ENCODE results near the gene GRIK4. TPM values are rescaled to one million over a fixed set of nuclear protein-coding genes. Genes with fewer than 3 reads are reported as not detected.
"Not testable (repeated sequence)": the region's sequence is repeated elsewhere in the genome, so short reads cannot be mapped to it uniquely, and the experiment has no call there.

The GRIK4 gene
- polyA plus RNA-seq, 4 donors, result 0.97 to 1.5 (median 1.4) TPM

DNA sequence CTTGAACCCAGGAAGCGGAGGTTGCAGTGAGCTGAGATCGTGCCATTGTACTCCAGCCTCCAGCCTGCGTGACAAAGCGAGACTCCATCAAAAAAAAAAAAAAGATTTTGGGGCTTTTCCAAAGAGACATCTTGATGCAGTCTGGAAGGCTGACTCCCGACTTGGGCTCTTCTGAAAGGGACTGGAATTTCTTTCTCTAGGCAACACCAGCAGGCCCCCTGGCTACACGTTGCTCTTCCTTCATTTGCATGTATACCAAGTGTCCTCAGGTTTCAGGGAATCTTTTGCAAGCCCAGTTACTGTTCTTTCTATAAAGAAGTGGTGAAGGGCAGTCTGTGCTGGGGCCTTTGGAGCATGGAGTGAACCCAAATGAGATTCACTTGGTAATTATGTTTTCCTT is 211.0 kb downstream of the GRIK4 start:
- DNase-seq (ENCODE audit: low read depth in 4 of 4, low spot score in 2 of 4), result no peak

GRCh38 chr11:120723751-120724150 is 212.2 kb downstream of the GRIK4 start:
- DNase-seq (ENCODE audit: low read depth in 4 of 4, low spot score in 2 of 4), result no peak

DNA sequence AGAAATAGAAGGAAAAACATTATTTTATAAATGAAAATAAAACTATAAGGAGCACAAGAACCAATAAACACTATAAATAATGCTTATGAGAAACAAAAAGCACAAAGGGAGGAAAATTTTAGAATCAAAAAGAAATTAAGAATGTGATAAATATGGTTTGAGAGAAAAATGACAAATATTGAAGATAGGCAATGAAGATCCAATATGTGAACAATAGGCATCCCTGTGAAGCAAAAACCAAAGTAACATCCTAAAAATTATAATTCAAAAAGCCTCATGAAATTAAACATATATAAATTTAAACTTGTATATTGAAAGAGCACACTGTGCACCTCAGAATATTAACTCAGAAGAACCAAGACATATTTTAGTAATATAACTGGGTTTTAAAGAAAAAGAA is 216.2 kb downstream of the GRIK4 start:
- no peak for DNase-seq (ENCODE audit: low read depth in 4 of 4, low spot score in 2 of 4)

GRCh38 chr11:120735035-120735434 is 223.5 kb downstream of the GRIK4 start:
- no peak for DNase-seq (ENCODE audit: low read depth in 4 of 4, low spot score in 2 of 4)

- DNase-seq (ENCODE audit: low read depth in 4 of 4, low spot score in 2 of 4), result no peak
These were observed 227.0 kb downstream of the GRIK4 start for GRCh38 chr11:120738516-120739046.

DNA sequence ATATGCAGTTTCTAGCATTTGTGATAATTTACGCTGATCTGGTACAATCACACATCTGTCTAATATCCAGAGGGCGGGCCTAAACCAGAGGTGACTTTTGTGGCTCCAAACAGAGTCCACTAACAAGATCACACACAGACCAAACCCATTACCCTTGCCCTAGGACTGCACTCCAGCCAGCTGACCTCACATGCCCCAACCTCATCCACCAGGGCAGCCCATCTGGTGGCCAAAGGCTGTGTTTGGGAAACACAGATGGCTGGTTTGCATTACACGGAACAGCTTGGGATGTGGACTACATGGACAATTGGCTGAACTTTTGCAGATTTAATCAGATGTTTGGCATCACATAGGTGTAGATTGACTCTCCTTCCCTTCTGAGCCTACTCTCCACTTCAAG is 228.2 kb downstream of the GRIK4 start:
- no peak for DNase-seq (ENCODE audit: low read depth in 4 of 4, low spot score in 2 of 4)

DNA sequence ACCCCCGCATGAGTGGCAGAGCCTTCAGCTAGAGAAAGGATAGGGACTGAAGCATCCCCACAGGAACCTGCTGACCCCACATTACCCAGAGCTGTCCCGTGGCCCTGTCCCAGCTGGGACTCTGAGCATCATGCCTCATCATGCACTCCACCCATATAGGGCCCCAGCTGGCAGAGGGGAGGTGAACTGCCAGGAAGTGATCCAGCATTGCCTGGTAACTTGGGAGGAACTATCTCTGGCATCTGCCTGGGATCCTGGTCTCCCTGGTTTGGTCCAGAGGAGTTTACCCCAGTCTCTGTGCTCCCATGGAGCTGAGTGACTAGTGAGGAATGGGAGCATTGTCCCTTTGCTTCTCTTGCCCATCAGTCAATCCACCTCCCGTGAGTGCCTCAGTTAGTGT is 228.8 kb downstream of the GRIK4 start:
- DNase-seq (ENCODE audit: low read depth in 4 of 4, low spot score in 2 of 4), result no peak

- DNase-seq (ENCODE audit: low read depth in 4 of 4, low spot score in 2 of 4), result no peak
These were observed 232.8 kb downstream of the GRIK4 start for GRCh38 chr11:120744016-120744994.

DNA sequence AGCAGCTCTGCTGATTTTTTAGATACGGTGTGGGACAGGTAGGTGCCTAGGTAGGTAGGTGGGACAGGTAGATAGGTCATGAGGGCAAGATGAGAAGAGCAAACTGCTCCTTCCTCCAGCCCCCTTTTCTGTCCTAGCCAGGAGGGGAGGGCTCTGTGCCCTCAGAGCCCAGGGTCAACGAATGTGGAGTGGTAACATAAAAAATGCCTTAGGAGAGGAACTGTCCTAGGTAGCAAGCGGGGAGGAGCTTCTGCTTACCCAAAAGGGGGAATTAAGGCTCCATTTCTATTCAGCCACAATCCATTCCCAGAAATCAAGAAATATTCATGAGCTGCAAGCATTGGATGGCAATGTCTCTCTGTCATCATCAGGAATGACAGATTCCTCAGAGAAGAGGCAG is 234.8 kb downstream of the GRIK4 start:
- no peak for DNase-seq (ENCODE audit: low read depth in 4 of 4, low spot score in 2 of 4)

DNA sequence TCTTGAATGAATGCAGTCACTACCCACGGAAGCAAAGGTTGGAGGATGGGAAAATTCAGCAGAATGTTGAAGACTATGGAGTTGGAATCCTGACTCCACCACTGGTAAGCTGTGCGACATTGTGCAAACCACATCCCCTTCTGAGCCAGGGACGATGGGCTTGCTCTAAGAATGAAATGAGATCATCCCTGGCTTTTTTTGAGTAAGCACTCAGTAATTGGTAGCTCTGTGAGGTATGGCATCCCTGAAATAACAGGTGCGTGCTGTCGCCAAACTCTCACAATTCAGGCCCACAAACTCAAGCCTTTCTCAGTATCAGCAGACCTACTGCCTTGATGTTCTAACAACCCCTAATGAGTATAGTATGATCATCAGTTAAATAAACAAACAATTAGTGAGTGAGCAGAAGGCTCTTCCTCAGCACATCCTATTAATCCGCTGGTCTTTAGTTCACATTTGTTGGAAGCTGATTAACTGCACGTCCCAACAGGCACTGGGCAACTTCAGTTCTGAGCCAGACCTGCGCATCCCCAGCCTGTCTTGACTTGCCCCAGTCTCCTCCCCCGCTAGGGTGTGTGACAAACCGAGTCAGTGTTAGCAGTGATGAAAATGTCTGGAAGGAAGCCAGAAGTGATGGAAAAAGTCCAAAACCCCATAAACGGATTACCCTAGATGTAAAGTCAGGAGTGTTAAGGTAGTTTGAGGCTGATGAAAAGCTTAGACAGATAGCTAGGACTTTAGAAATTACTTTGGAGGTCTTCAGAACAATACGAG is 235.5 kb downstream of the GRIK4 start:
- no peak for DNase-seq (ENCODE audit: low read depth in 4 of 4, low spot score in 2 of 4)

GRCh38 chr11:120747850-120748814 is 236.6 kb downstream of the GRIK4 start:
- no peak for DNase-seq (ENCODE audit: low read depth in 4 of 4, low spot score in 2 of 4)

- no peak for DNase-seq (ENCODE audit: low read depth in 4 of 4, low spot score in 2 of 4)
These were observed 237.8 kb downstream of the GRIK4 start for GRCh38 chr11:120749395-120749794.

DNA sequence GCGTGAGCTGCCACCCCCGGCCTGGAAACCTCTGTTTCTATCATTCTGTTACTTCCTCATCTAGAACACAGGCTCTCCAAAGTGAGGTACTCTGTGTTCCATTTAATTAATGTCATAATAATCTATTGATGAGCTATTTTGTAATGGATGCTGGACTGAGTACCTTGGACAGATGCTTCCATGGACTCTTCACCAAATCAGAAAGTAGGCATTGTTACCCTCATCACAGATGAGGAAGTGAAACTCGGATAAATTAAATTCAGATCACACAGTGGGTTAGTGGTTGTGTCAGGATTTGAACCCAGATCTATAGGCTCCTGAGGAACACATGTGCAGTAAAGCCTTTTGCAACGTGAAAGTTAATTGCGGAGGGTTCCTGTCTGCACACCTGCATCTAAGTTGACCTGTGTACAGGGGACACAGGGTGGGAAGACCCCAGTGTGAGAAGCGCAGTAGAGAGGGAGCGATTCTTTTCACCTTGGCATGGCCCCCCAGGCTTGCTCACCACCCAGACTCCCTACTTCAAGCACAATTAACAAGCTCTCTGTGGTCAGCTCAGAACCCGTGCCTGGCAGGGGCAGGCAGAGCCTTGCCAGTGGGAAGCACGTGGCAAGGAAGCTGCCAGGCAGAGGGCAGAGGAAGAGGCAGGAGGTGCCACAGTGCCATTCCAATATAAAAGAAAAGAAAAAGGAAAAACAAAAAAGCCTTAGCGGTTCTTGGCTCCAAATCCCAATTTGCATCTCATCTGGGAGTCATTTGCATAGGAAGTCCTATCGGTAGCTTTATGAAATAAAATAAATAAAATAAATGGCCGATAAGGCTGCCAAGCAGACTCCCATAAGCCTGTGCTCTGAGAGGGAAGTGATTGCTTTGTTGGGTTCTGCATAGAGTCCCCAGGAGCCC is 239.3 kb downstream of the GRIK4 start:
- DNase-seq (ENCODE audit: low read depth in 4 of 4, low spot score in 2 of 4), result no peak

- no peak for DNase-seq (ENCODE audit: low read depth in 4 of 4, low spot score in 2 of 4)
These were observed 240.0 kb downstream of the GRIK4 start for GRCh38 chr11:120751550-120751949.

DNA sequence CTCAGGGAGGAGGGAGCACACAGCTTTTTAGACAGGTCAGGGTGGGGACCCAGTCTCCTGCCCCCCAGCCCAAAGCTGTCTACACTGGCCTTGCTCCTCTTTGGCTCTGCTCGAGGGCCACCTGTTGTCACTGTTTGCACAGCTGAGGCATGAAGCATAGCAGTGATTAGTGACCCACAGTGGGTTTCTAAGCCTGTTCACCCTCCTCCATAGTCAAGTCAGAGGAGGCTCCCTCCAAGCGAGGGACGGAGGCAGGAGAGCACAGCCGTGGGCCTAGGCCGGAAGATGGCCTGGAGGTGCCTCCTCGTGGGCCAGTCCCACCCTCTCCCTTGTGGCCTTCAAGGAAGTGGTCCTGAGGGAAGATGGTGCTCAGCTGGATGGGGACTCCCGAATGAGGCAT is 241.1 kb downstream of the GRIK4 start:
- no peak for DNase-seq (ENCODE audit: low read depth in 4 of 4, low spot score in 2 of 4)

DNA sequence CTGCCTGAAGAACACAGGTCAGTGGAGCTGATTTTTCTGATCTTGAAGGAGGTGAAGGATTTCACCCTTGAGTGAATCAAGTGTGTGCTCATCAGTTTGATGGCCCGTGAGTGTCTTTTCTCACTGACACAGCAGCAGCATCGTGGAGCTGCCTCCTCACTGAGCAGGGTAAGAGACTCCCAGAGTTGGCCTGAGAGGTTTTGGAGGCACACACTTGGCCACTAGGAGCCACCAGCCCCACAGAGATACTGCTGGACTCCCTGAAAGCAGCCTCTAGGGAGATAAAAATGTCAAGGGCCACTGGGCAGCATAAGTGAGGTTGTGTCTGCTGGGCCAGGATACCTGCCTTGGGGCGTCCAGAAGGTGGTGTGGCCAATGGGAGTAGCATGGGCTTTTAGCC is 245.4 kb downstream of the GRIK4 start:
- DNase-seq (ENCODE audit: low read depth in 4 of 4, low spot score in 2 of 4), result no peak

DNA sequence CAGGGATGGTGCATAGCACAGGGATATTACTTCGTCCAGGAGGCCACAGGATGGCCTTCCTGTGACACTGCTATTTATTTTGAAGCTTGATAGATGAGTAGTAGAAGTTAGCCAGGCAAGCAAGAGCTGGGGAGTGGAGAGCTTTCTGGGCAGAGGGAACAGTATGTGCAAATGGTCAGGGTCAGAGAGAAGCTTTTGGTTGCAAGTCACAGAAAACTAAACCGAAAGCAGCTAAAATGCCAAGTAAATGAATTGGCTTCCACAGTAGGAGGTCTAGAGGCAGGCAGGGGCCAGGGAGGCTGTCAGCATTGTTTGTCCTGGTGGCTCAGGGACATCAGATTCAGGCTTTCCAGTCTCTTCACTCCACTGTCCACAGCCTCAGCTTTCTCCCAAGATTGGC is 247.5 kb downstream of the GRIK4 start:
- no peak for DNase-seq (ENCODE audit: low read depth in 4 of 4, low spot score in 2 of 4)

DNA sequence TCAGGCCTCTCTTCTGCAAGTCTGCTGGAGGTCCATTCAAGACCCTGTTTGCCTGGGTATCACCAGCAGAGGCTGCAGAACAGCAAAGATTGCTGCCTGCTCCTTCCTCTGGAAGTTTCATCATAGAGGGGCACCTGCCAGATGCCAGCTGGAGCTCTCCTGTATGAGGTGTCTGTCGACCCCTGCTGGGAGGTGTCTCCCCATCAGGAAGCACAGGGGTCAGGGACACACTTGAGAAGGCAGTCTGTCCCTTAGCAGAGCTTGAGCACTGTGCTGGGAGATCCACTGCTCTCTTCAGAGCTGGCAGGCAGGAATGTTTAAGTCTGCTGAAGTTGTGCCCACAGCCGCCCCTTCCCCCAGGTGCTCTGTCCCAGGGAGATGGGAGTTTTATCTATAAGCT is 254.2 kb downstream of the GRIK4 start:
- DNase-seq (ENCODE audit: low read depth in 4 of 4, low spot score in 2 of 4), result not testable (repeated sequence)

DNA sequence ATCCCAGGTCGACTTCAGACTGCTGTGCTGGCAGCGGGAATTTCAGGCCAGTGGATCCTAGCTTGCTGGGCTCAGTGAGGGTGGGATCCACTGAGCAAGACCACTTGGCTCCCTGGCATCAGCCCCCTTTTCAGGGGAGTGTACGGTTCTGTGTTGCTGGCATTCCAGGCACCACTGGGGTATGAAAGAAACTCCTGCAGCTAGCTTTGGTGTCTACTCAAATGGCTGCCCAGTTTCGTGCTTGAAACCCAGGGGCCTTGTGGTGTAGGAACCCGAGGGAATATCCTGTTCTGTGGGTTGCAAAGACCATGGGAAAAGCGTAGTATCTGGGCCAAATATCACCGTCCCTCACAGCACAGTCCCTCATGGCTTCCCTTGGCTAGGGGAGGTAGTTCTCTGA is 254.8 kb downstream of the GRIK4 start:
- no peak for DNase-seq (ENCODE audit: low read depth in 4 of 4, low spot score in 2 of 4)

Data from left renal cortex interstitium (tissue), 4 donors.